ENCODE measurements around the gene BMP2K. TPM values are rescaled to one million over a fixed set of nuclear protein-coding genes. Genes with fewer than 3 reads are reported as not detected.

The BMP2K gene
- total and polyA plus RNA-seq, 2 of the 8 experiments (the other 6 are each of a cell fraction or from before 2014, with no cell fraction given) = 15.6 to 24.1 TPM

DNA sequence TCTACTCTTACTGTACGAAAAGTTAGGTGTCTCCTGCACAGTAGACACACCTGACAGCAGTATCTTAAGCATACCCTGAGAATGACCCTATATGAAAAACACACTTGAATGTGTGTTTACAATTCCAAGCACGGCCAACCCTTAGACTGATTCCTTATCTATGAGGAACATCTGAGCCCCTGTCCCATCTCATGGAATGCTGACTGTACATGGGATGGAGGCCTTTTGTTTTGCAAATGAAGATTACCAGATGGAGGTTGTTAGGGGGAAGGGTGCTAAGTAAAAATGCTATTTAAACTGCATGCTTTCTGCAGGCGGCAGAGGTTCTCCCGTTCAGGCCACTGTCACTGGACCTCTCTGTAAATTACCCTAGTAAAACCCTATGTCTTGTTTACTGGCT, 160.8 kb downstream of the BMP2K start:
- Histone ChIP-seq H3K23me2 (ENCODE audit: low read depth, low read length) (peaks cover 5% of the 10 kb centered on the region; the same call in 1 of the 2 replicates), H3K14ac (ENCODE audit: insufficient read length) (no peak overlapping the region), H3K23ac (ENCODE audit: insufficient read length) (no peak overlapping the region), H4K20me1 (replicated peaks in 1 of 2; ENCODE audit: control insufficient read depth in 1 of 2, insufficient read depth in 2 of 2, low read length in 2 of 2) (peaks cover 0 to 6% of the 10 kb centered on the region in 2 experiments), H2BK20ac (ENCODE audit: low read length) (no peak overlapping the region), H3K4ac (replicated peaks; ENCODE audit: insufficient read length, low read depth, low read length) (no peak overlapping the region), H2BK120ac (replicated peaks; ENCODE audit: low read depth, low read length) (no peak overlapping the region), H2AFZ (ENCODE audit: low read length) (no peak overlapping the region), H3K56ac (replicated peaks; ENCODE audit: insufficient read length, low read depth, low read length) (no peak overlapping the region), H3K9me3 (ENCODE audit: insufficient read depth in 2 of 2, low read depth in 1 of 2, low read length in 1 of 2) (no peaks in the 10 kb centered on the region), H3K27ac (ENCODE audit: low read depth, low read length) (no peak overlapping the region), H3K36me3 (ENCODE audit: control insufficient read depth in 2 of 4, insufficient read depth in 4 of 4, low read length in 3 of 4) (peaks cover 0 to 10% (median 0%) of the 10 kb centered on the region in 4 experiments; a peak in 2 of 8 replicates), H2AK5ac (ENCODE audit: low read depth, low read length) (no peak overlapping the region), H3K4me2 (ENCODE audit: insufficient read depth in 1 of 2, low read depth in 2 of 2, low read length in 2 of 2) (peak overlapping the region; percentile 45 to 80), H2BK12ac (ENCODE audit: low read depth, low read length) (no peak overlapping the region), H2BK5ac (ENCODE audit: low read depth, low read length) (no peak overlapping the region), H2BK15ac (ENCODE audit: low read length) (no peak overlapping the region), H3K79me2 (ENCODE audit: control insufficient read depth in 1 of 2, insufficient read depth in 2 of 2, low read length in 2 of 2) (peaks cover 0 to 17% of the 10 kb centered on the region in 2 experiments; a peak in 3 of 4 replicates), H3K9ac (replicated peaks in 1 of 4; ENCODE audit: extremely low read depth in 1 of 4, low read depth in 3 of 4, low read length in 3 of 4) (no peak overlapping the region), H3K18ac (ENCODE audit: extremely low read depth, low read length) (no peak overlapping the region), H4K8ac (ENCODE audit: extremely low read depth, insufficient read depth, low read length) (no peak overlapping the region), H4K91ac (replicated peaks; ENCODE audit: insufficient read length, low read length) (no peak overlapping the region), H3K4me3 (ENCODE audit: extremely low read depth in 1 of 4, insufficient read depth in 2 of 4, low read depth in 3 of 4, low read length in 4 of 4) (peak overlapping the region in 3 of 4 experiments; percentile 7 to 22 (median 17); a peak in 3 of 8 replicates), H3K4me1 (replicated peaks in 1 of 4; ENCODE audit: control insufficient read depth in 3 of 4, insufficient read depth in 4 of 4, low read length in 3 of 4) (peaks cover 0 to 14% (median 3%) of the 10 kb centered on the region in 4 experiments; a peak in 3 of 7 replicates), H4K5ac (ENCODE audit: insufficient read length, low read depth, low read length) (no peak overlapping the region), H3K27me3 (replicated peaks in 1 of 4; ENCODE audit: control insufficient read depth in 3 of 4, extremely low read depth in 1 of 4, insufficient read depth in 3 of 4, low read length in 3 of 4) (peaks cover 0 to 13% (median 3%) of the 10 kb centered on the region in 4 experiments; a peak in 4 of 7 replicates), H3K79me1 (ENCODE audit: low read depth, low read length) (no peaks in the 10 kb centered on the region; the same call in none of the 2 replicates)
- FAIRE-seq = no peak
- POLR2A ChIA-PET (ENCODE audit: partially characterized antibody) = no interaction called here
- WGBS, 2 experiments (ENCODE audit: extremely low coverage in 1 of 2, insufficient coverage in 1 of 2, insufficient read length in 1 of 2, insufficient replicate concordance in 2 of 2, low coverage in 1 of 2, low lambda C conversion rate in 2 of 2, missing lambda C conversion rate in 1 of 2) = 79% methylated on average over 4 of the region's 4 CpGs; no CpG with 5 or more reads in 1 of the 2 experiments
- CTCF ChIA-PET (ENCODE audit: partially characterized antibody) = interaction anchor here (1.4 to 3.3 kb wide), 2 partner anchors 16 to 1265 kb away, joined by 3 to 13 read pairs; no protein-coding TSS in a partner anchor
- no peak for DNase-seq (ENCODE audit: low read depth in 1 of 2, low spot score in 2 of 2)
- TF ChIP-seq NRF1 (IDR thresholded peaks at IDR 0.05; ENCODE audit: low read depth, low read length) = no peak
- TF ChIP-seq BCL11A (IDR thresholded peaks at IDR 0.05; ENCODE audit: low read depth in 2 of 2, low read length in 2 of 2) = no peak
- no peak for TF ChIP-seq RXRA (IDR thresholded peaks at IDR 0.05; ENCODE audit: insufficient read depth, low read depth, low read length)
- TF ChIP-seq EP300 (IDR thresholded peaks at IDR 0.05; ENCODE audit: borderline replicate concordance in 1 of 2, low read depth in 2 of 2, low read length in 2 of 2) = no peak
- no peak for TF ChIP-seq KDM5A (IDR thresholded peaks at IDR 0.05; ENCODE audit: low read length)
- no peak for TF ChIP-seq CBX8 (IDR thresholded peaks at IDR 0.05; ENCODE audit: borderline replicate concordance, low read depth, low read length)
- no peak for TF ChIP-seq TAF1 (IDR thresholded peaks at IDR 0.05; ENCODE audit: low read depth, low read length)
- TF ChIP-seq HDAC6 (IDR thresholded peaks at IDR 0.05; ENCODE audit: low read depth, low read length) = no peak
- TF ChIP-seq, protein P1, sequence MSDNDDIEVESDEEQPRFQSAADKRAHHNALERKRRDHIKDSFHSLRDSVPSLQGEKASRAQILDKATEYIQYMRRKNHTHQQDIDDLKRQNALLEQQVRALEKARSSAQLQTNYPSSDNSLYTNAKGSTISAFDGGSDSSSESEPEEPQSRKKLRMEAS (IDR thresholded peaks at IDR 0.05) = no peak
- TF ChIP-seq FOSL1 (IDR thresholded peaks at IDR 0.05; ENCODE audit: insufficient read depth, low read depth, low read length) = no peak
- no peak for TF ChIP-seq SAP30 (IDR thresholded peaks at IDR 0.05; ENCODE audit: insufficient read depth, insufficient replicate concordance, low read length)
- TF ChIP-seq RFX5 (IDR thresholded peaks at IDR 0.05; ENCODE audit: borderline replicate concordance, low read depth, low read length) = no peak
- no peak for TF ChIP-seq TBP (IDR thresholded peaks at IDR 0.05; ENCODE audit: low read depth, low read length)
- TF ChIP-seq SIRT6 (IDR thresholded peaks at IDR 0.05; ENCODE audit: low read length) = no peak
